ENCODE results near the gene STARD13.

The STARD13 gene

DNA sequence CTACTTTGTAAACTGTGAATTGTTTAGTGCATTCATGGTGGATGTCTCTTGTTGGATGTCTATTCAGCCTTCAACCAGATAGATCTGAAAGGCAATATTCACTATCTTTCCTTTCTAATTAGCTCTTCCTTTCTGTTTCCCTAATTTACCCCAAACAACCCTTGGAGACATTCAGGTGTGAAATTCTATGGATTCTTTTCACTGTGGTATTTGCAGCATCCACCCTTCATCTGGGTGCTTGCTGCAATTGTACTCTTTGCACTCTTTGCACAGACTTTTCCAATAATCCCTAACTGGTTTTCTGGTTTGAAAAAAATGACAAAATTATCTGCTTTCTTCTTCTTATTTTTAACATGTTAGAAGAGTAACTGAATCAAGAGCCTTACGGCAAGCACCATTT is 212.8 kb downstream of the STARD13 start:
- DNase-seq: no peak

DNA sequence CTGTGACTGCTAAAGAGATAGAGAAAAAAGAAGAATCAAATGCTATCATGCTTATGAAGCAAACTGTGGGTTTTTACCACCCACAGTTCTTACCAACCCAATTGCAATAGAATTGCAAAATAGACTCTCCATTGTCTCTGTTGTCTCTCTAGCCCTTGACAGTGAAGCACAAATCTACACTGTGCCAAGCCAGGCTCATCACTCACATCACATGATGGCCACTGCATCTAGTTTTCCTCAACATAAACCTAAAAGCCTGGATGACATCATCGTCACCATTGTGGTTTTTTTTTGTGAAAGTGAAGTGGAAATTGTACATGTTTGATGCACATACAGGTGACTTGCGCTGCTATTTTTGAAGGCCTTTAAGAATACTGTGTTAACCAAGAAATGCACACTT is 213.3 kb downstream of the STARD13 start:
- no peak for DNase-seq

DNA sequence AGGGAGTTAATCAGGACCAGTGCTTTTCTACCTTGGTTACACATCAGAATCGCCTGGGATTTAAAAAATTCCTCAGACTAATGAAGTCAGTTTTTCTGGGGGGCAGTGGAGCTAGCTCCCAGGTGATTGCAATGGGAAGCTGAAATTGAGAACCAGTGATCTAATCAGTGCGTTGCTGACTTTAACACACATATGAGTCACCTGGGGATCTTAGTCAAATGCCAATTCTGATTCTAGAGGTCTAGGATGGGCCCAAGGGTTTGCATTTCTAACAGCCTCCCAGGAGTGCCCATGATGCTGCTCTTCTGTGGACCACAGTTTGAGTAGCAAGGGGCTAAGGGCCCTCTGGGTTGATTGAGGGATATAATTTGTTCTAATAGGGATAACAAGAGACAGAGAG is 214.8 kb downstream of the STARD13 start:
- DNase-seq: no peak

- no peak for DNase-seq
These were observed 216.2 kb downstream of the STARD13 start for GRCh38 chr13:33069365-33069764.

GRCh38 chr13:33066329-33066728 is 219.2 kb downstream of the STARD13 start:
- no peak for DNase-seq

DNA sequence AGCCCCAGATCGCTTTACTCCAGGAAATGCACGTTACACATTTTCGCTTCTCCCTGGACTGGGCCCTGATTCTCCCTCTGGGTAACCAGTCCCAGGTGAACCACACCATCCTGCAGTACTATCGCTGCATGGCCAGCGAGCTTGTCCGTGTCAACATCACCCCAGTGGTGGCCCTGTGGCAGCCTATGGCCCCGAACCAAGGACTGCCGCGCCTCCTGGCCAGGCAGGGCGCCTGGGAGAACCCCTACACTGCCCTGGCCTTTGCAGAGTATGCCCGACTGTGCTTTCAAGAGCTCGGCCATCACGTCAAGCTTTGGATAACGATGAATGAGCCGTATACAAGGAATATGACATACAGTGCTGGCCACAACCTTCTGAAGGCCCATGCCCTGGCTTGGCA is 224.7 kb downstream of the STARD13 start:
- no peak for DNase-seq

DNA sequence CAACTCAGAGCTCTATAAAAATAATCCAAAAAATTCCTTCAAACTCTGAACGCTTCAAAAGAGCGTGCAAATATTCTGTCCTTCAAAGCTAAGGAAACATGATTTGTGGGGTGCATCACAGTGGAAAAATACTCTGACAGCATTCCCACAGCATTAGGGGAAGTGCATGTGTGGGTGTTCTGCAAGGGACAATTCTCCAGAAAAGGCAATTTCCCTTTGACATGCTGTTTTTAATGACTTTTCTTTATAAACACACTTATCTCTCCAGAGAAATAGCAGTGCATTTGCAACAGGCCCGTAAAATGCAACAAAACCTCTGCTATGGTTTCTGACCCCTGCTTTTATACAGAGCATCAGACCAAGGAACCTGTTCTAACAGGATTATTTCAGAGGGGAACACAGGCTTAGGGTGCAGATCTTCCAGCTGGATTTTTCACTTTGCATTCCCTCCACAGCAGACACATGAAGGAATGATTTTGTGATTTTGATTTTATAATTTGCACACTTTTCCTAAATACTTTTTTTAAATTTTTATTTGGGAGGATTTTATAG is 226.7 kb downstream of the STARD13 start:
- no peak for DNase-seq

DNA sequence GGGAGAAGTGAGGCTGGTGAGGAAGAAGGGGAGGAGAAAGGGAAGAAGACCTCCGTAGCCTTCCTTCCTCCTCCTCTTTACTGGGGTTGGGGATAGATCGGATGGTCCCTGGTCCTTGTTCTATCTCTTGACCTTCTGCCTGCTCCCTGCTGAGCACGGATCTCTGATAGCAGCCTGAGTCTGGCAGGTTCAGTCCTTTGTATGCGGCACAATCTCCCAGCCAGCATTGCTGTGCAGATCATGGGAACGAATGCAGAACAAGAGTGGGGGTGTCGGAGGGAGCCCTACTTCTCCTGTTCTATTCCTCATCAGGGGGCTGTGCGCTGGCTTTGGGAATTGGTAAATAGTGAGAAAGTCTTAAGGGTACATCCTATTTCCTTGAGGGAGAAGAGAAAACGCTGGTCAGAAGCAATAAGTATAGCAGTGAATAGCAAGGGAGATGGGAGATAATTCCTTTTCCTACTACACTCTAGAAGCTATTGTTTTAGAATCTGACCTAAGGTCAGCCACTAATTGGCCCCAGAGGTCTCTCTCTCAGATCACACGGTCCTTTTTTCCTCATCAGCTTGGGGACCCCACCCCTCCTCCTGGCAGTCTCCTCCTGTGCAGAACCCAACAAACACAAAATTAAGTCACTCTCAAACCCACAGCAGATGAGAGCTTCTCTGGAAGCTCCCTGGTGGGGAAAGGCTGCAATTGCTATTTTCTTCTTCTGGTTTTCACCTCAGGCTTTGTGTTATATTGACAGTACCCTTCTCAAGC is 228.4 kb downstream of the STARD13 start:
- DNase-seq: no peak

- DNase-seq: no peak
These were observed 232.0 kb downstream of the STARD13 start for GRCh38 chr13:33053397-33054066.

Measured in activated CD8-positive, alpha-beta memory T cell treated with anti-CD3 and anti-CD28 coated beads, Interleukin-2, amount 50 U/mL, for 4 hours (primary cell).